HG02642 (cell line): ENCODE data around the gene DYNC1LI1.
"Not testable (repeated sequence)": the region's sequence is repeated elsewhere in the genome, so short reads cannot be mapped to it uniquely, and the experiment has no call there.

Experiments used
- ATAC-seq: cut with Tn5 transposase; IDR thresholded peaks from one replicate; pipeline ENCODE4 v1.9.1; 2021; ENCODE audit warnings: mild to moderate bottlenecking; ENCODE audit not compliant: unreplicated experiment, poor library complexity

The DYNC1LI1 gene

GRCh38 chr3:32544894-32545293, 25.8 kb downstream of the DYNC1LI1 start:
- ATAC-seq = no peak

- no peak for ATAC-seq
Observed at GRCh38 chr3:32542807-32543206, 27.9 kb downstream of the DYNC1LI1 start.

- no peak for ATAC-seq
Observed at GRCh38 chr3:32540899-32541298, 29.8 kb downstream of the DYNC1LI1 start.

GRCh38 chr3:32532434-32532833, 38.2 kb downstream of the DYNC1LI1 start:
- ATAC-seq = no peak

GRCh38 chr3:32531010-32531647, 39.5 kb downstream of the DYNC1LI1 start:
- peak; percentile 60 for ATAC-seq

GRCh38 chr3:32525720-32526119, 44.9 kb downstream of the DYNC1LI1 start:
- no peak for ATAC-seq

GRCh38 chr3:32522682-32523081, 48.0 kb downstream of the DYNC1LI1 start:
- ATAC-seq = no peak

- not testable (repeated sequence) for ATAC-seq
Observed at GRCh38 chr3:32518921-32519320, 51.7 kb downstream of the DYNC1LI1 start.

- ATAC-seq = peak; percentile 16
Observed at GRCh38 chr3:32516751-32517150, 53.9 kb downstream of the DYNC1LI1 start.

GRCh38 chr3:32511005-32511404, 59.7 kb downstream of the DYNC1LI1 start:
- ATAC-seq = no peak

- peak; percentile 84 for ATAC-seq
Observed at GRCh38 chr3:32510075-32510724, 60.5 kb downstream of the DYNC1LI1 start.

- no peak for ATAC-seq
Observed at GRCh38 chr3:32508711-32509110, 61.9 kb downstream of the DYNC1LI1 start.

- no peak for ATAC-seq
Observed at GRCh38 chr3:32506466-32506865, 64.2 kb downstream of the DYNC1LI1 start.

GRCh38 chr3:32502946-32503286, 67.7 kb downstream of the DYNC1LI1 start:
- ATAC-seq = peak; percentile 6

GRCh38 chr3:32502118-32502945, 68.3 kb downstream of the DYNC1LI1 start, which contains the start of gene CMTM6:
Gene CMTM6, minus strand, starts transcription at chr3:32502852. Its CDS starts 107 bp downstream, at chr3:32502745.
- ATAC-seq = peak; percentile 89

- ATAC-seq = no peak
Observed at GRCh38 chr3:32501783-32502117, 68.9 kb downstream of the DYNC1LI1 start.

- ATAC-seq = no peak
Observed at GRCh38 chr3:32500880-32501782, 69.5 kb downstream of the DYNC1LI1 start.

- ATAC-seq = no peak
Observed at GRCh38 chr3:32500231-32500630, 70.4 kb downstream of the DYNC1LI1 start.

GRCh38 chr3:32499585-32499984, 71.1 kb downstream of the DYNC1LI1 start:
- no peak for ATAC-seq

- no peak for ATAC-seq
Observed at GRCh38 chr3:32498992-32499391, 71.7 kb downstream of the DYNC1LI1 start.
